Esophagus squamous epithelium (tissue), 4 donors: Measurements from ENCODE around the gene FBXW2.

ENCODE experiments used
- POLR2A ChIP-seq, 4 donors: fragments of 450-650 bp; IDR thresholded peaks; one replicate each; pipeline ENCODE4 v1.6.1; 2017; ENCODE audit warnings: antibody characterized with exemption in 4 of 4, mild to moderate bottlenecking in 4 of 4, moderate library complexity in 3 of 4
- TF ChIP-seq, protein P1 (sequence below), 6 experiments: fragments of 450-650 bp in 4 of 6; fragments of 200-600 bp in 2 of 6; sonication (generic) in 2 of 6; IDR thresholded peaks; one replicate each; pipeline ENCODE4 v1.5.1; 2016 to 2019; ENCODE audit warnings: antibody characterized with exemption in 6 of 6, mild to moderate bottlenecking in 4 of 6, moderate library complexity in 4 of 6

DNA sequence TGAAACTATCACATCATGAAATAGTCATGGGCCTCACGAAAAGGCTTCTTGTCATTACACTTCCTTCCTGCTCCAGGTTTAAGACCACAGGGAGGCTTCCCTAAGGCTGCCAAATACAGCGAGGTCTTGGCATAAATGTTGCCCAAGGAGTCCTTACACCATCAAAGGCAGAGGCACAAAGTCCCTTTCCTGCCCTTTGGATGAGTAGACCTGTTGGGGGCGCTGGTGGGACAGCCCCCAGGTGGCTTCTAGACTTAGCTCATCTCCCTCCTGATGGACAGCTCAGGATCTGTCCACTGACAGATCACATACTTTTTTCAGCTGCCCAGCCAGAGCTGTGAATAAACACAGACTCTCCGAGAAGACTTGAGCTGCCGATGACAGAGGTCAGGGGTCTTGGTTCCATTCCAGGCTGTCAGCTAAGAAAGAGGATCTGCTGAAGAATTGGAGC is 63.4 kb downstream of the FBXW2 start:
- no peak for TF ChIP-seq POLR2A (IDR thresholded peaks at IDR 0.05)
- TF ChIP-seq, protein P1, sequence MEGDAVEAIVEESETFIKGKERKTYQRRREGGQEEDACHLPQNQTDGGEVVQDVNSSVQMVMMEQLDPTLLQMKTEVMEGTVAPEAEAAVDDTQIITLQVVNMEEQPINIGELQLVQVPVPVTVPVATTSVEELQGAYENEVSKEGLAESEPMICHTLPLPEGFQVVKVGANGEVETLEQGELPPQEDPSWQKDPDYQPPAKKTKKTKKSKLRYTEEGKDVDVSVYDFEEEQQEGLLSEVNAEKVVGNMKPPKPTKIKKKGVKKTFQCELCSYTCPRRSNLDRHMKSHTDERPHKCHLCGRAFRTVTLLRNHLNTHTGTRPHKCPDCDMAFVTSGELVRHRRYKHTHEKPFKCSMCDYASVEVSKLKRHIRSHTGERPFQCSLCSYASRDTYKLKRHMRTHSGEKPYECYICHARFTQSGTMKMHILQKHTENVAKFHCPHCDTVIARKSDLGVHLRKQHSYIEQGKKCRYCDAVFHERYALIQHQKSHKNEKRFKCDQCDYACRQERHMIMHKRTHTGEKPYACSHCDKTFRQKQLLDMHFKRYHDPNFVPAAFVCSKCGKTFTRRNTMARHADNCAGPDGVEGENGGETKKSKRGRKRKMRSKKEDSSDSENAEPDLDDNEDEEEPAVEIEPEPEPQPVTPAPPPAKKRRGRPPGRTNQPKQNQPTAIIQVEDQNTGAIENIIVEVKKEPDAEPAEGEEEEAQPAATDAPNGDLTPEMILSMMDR (IDR thresholded peaks at IDR 0.05) = no peak
